ENCODE data around the gene EPHB1.
A peak's percentile ranks its signal among the peaks of the same experiment; 100 is the strongest.

Gene EPHB1

DNA sequence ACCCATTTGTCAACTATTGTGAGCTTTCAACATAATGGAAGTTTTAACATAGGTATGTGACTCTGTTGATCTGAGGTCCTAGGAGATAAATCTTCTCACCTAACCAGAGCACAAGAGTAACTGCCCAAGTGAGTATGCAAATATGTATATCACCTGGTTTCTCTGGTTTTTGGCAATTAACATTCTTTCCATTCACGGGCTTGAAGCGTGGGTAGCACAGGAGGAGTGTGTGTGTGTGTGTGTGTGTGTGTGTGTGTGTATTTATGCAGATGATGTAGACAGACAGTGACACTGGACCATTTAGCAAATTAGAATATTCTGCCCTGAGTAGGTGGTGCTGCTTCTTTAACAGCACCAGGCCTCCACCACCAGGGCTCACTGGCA, 15.0 kb downstream of the EPHB1 start:
- no peak for DNase-seq

DNA sequence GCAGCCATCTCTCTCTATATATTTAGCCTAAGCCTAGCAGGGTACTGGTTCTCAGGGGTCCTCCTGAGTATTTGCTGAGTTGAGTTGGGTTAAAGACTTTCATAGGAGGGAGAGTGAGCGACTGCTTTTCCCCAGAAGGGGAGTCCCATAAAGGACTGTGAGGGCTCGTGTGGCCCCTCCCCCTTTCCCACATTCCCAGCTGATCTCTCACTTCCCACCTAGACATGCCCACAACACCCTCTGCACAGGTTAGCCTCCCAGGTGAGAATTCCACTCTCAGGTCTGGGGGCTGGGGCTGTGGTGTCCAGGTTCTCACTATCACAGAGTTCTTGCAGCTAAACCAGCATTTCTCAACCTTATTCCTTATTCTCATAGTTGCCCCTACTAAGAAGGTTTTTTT, 15.8 kb downstream of the EPHB1 start:
- no peak for DNase-seq

DNA sequence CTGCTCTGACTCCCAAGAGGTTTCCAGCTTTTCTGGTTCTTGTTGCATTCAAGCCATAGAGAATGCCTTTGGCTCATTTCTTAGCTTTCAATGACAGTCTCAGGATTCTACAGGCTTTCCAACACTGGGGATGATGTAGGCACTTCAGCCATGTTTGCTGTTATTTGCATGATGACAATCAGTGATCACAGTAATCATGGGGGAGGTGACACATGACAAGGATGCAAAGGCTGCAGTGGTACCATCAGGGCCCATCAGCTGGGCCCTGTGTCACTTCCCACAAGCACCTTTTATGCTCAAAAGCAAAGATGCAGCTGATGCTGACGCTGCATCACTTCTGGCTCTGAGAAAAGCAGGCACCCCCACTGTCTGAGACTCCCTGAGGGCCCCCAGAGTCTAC, 18.6 kb downstream of the EPHB1 start:
- DNase-seq = no peak

DNA sequence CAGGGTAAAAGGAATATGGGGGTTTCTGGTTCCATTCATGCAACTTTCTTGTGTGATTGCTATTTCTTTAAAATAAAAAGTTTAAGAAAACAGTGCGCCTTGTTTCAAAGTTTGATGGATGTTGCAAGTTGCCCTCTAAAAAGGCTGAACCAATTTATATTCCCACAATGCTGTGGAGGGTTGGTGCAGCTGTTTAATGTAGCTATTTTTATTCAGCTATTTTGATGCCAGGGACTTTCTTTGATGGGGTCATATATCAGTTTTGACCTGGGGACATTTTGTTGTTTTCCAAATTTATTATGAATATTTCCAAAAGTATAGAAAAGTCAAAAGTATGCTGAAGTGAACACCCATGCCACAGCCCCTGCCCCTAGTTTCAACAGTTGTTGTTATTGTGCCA, 20.5 kb downstream of the EPHB1 start:
- DNase-seq = no peak

DNA sequence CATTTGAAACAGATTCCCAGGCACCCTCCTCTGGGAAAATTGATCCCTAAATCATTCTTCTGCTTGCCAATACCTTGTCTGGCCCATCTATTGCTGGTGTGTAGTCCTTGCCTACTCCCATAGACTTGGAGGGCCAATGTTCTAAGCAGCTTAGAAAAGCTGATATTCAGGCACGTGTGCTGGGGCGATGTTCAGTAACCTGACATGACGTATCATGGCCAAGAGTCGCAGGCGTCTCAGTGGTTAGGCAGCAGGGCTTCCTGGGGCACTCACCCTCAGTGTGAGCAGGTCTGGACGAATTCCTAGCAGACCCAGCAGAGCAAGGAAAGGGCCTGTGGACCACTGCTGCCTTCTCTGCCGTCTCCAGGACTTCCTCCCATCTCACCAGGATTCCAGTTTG, 21.6 kb downstream of the EPHB1 start:
- DNase-seq = no peak

DNA sequence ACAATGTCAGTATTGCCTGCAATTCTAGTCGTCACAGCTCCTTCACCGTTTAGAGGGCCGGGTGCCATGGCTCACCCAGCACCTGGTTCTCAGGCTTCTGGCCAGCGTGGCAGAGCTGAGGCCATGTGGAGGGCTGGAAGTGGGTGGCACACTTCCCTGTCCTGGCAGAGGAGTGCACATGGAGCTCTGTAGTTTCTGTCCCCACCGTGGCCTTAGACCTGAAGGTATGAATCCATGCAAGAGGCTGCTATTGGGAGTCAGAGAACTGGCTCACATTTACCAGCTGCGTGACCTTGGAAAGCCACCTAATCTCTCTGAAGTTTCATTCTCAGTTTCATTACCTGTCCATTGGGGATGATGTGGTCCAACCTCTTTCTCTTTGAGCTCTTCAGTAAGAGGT, 22.2 kb downstream of the EPHB1 start:
- DNase-seq = no peak

DNA sequence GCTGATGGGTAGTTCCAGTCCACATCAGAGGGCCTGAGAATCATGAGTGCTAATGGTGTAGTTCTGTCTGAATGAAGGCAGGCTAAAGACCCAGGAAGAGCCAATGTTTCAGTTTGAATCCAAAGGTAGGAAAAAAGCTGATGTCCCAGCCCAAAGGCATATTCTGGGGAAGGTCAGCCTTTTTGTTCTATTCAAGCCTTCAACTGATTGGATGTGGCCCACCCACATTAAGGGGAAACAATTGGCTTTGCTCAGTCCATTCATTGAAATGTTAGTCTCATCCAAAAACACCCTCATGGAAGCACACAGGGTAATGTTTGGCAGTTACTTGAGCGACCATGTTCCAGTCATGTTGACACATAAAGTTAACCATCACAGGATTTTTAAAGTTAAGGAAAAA, 25.9 kb downstream of the EPHB1 start:
- DNase-seq = no peak

DNA sequence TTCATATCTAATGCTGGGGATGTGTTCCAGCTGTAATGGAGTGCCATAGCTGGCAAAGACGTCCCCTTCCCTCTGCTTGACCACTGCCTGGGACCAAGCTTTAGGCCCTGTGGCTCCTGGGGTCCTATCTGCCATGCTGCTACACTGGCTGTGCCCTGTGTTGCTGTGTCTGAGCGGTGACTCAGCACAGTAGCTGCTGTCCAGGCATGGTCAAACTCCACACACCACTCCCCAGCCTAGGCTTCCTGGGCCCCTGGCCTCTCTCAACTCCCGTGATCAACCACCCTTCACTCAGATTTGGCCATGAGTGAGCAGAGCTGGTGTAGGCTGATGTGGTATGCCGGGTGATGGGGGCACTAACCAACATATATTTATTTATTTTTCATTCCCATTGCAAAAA, 27.0 kb downstream of the EPHB1 start:
- no peak for DNase-seq

DNA sequence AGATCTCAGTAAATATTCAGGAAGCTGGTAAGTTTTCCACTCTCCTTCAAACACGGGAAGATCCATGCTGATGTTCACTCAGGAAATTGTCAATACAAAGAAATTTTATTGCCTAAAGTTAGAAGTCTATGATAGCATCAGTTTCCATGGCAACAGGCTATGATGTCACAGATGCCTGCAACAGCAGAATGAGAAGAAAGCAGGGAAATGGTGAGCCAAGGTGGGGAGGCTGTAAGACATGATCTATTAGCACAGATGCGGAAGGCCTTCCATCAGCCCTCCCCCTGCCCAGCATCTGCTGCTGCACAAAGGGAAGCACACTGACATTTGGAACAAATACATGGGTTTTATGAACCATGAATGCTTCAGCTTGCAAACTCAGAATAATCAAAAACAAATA, 28.6 kb downstream of the EPHB1 start:
- no peak for DNase-seq

DNA sequence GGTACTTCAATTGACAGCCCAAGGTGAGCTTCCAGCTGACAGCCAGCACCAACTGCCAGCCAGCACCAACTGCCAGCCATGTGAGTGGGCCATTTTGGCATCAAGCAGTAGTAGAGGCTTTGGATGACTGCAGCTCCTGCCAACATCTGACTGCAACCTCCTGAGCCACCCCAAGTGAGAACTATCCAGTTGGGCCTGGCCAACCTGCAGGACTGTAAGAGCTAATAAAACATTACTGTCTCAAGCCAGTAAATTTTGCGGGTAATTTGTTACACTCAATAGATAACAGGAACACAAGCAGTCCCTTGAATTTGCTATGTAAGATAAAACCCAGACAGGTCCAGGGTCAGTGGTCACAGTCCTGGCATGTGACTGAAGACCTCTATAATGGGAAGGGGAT, 29.7 kb downstream of the EPHB1 start:
- no peak for DNase-seq

DNA sequence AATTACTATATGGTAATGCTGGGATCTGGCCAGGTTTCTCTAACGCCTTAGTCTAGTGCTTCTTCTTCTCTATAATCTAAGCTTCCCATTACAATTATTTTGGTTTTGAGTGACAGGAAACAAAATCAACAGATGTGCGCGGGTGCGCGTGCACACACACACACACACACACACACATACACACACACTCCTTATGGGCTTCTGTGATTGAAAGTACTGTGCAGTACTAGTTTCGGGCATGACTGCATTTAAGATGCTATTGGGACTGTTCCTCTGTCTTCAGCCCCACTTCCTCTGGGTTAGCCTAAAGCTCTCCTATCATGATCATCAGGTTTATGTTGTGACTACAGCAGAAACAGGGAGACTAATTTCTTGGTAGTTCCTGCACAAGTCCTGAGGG, 32.2 kb downstream of the EPHB1 start:
- DNase-seq = no peak

DNA sequence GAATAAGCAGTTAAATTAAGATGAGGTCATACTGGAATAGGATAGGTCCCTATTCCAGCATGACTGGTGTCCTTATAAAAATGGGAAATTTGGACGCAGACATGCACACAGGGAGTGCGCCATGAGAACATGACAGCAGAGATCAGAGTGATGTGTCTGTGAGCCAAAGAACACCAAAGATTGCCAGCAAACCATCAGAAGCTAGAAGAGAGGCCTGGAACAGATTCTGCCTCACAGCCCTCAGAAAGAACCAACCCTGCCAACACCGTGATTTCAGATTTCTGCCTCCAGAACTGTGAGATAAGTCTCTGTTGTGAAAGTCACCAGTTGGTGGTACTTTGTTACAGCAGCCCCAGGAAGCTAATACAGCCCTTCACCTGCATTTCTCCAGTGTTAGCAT, 34.7 kb downstream of the EPHB1 start:
- DNase-seq = no peak

DNA sequence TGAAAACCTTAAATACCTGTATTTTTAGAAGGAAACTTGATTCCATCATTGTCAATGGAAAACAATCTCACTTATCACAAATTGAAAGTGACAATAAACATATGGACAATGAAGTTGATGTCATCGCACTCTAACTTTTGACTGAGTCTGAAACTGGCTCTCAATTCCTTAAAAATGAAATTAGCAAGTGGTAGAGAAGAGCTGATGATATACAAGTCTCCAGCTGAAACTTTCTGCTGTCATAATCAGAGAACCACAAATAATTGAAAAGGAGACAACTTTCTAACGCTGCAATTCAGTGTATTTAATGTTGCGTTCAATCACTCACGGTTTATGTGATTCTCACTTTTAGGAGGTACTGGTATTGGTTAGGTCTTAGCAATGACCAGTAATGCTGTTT, 37.5 kb downstream of the EPHB1 start:
- no peak for DNase-seq

DNA sequence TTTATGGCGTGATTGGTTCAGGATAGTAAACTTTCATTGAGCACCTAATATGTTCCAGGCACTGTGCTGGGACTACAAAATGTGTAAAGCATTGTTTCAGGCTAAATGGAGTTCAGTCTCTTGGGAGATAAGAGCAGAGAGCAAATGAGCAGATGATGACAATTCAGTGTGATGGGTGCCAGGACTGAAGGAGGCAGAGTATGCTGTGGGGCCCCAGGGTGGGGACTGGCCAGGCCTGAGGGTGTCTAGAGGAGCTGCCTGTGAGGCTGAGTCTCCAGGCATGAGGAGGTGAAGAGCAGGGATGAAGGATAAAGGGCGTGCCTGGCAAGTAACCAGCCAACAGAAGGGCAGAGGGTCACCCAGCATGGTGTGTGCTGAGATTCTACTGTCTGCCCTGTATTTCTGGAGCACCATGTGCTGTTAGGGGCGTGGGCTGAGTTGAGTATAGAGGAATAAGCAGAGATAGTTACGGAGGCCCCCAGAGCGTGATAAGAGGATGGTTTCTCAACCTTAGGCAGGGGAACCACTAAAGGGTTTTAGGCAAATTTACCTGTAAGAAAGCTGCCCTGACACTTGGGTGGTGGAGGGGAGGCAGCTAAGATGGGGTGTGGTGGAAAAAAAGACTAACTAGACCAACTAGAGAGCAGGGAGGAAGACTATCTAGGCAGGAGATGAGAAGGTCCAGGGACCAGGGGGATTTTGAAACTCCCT, 38.5 kb downstream of the EPHB1 start:
- no peak for DNase-seq

DNA sequence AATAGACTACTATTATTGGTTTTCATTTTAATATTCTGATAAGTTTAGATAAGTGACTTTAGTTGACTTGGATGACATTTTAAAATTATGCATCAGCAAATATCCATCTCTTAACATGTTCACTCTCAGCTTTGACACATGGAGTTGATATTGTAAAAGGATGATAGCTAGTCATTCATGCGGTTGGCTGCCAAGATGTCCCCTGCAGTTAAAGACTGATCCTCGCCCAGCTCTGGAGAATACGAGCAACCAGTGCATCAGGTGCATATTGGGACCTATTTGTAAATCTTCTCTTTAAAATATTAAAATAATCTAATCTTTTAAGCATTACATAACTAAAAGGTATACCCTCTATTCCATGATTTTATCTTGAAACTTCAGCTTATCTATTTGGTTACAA, 41.9 kb downstream of the EPHB1 start:
- no peak for DNase-seq

DNA sequence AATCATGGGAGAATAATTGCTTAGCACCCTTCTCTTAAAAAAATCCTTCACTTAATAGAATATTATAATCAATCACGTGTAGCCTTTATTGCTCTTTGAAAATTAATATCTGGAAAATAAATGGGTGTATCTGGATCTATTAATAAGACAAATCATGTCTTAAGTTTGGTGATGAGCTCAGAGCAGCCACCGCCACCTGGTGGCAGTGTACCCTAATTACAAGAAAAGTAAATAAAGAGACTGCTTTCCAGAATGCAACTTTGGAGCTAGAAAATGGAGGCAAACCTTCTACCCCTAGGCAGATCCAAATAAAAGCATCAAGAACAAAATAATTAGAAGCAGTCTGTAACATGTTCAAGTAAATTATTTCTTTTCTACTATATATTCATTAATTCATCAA, 43.5 kb downstream of the EPHB1 start:
- no peak for DNase-seq

DNA sequence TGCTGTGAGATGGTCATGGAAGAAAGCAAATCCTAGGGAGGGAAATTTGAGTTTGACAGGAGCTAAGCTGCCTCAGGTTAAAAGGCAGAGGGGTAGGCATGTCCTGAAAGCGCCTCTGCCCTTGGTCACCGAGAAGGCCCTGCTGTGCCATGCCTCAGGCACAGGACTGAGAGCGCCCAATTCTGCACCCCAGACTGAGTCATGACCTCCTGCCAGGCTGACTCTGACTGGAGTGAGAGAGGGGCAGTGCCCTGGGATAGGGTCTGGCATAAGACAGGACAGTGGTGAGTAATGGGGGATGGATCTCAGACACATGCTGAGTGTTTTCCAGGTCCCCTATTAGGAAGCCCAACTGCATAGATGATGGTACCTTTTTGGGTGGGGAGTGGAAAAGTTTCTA, 44.4 kb downstream of the EPHB1 start:
- no peak for DNase-seq

DNA sequence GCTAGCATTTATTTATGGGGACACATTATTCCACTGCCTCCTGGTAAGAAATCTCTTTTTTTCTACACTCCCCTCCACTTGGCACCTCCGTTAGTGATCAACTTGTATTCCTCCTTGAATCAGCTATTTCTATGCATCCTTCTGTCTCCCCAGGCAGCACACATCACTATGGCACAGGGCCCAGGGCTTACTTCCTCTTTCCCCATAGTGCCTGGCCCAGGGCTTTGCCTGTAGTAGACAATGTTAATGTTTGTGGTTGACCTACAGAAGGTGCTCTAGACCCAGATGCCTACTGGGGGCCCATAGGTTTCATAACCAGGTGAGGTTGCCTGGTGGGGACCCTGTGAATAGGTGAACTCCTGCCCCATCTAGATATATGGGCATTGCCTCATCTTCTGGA, 44.9 kb downstream of the EPHB1 start:
- DNase-seq = no peak

DNA sequence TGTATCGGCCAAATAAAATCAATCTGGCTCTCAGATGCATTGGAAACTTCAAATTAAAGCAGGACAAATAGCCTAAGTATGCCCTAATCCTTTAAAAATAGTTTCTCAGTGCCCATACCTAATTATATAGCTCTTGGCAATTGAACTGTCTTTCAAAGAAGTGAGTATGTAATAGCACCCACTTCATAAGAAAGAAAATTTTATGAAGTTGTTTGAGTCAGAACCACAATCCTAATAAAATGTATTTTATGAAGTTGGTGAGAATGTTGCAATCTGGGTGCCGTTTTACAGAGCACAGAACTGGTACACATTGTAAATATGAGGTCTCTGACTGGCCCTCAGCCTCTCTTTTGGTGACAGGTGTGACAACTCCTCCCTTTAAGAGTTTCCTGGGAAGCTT, 45.4 kb downstream of the EPHB1 start:
- DNase-seq = no peak

DNA sequence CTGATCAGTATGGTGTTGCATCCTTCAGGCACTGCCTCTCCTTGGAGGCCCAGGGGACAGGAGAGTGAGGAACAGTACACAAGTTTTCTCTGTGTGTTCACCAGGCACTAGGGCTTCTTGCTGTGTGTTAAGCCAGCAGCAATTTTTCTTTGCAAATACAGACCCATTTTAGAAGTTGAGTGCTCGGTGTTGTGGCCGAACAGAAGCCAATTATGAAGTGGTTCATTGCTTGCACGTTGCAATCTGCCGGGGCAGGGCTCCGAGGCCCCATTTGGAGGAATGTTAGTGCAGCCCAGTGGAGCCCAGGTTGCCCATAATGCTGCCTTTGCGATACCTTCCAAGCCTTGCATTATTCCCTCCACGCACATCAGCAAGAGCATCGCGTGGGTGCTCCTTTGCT, 51.0 kb downstream of the EPHB1 start:
- DNase-seq = no peak

DNA sequence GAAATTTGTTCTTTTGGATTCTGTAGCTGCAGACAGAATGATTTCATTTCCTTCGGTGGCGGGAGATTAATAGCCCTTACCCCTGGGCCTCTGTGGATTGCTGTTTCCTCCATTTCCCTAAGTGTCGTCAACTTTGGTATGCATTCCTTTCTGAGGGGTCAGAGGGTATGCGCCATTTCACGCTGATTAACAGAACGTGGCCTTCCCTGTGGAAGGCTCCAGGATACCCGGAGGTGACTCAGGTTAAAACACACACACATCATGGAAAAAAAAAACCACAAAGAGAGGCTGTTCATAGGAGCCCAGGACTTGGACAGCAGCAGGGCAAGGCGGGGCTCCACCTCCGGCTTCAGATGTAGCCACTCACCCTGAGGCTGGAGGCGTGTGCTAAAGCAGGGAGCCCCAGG, 51.9 kb downstream of the EPHB1 start:
- peak; percentile 95 for DNase-seq

DNA sequence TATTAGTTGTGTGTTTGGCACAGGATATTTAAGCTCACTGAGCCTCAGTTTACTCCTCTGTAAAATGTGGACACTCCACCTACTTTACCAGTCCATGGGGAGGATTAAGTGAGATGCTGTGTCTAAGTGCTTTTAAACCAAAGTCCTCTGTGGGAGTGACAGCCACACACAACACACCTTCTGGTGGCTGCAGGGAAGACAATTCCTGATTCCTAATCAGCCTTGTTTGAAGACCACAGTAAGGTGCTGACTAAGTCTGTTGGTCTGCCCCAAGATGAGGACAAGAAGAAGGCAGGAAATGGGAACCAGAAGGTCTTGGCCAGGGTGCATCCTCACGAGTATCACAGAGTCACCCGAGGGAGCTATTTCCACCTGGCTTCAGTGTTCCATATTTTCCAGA, 52.3 kb downstream of the EPHB1 start:
- no peak for DNase-seq

DNA sequence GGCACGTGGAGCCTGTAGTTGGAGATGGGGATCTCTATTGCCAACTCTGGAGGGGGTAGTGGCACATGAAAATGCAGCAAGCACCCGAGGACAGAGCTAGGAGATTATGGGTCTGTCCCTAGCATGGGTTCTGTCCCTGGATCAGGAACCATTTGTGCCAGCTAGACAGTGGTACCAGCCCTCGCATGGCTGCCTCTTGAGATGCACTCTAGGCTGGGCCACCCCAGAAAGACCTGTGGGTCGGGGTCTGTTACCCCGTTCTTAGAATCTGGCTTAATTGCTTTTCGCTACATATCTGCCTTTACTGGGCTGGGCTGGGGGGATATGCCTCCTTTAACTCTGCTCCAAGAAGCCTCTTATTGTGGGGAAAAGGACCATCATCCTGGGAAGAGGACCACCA, 54.5 kb downstream of the EPHB1 start:
- DNase-seq = no peak

DNA sequence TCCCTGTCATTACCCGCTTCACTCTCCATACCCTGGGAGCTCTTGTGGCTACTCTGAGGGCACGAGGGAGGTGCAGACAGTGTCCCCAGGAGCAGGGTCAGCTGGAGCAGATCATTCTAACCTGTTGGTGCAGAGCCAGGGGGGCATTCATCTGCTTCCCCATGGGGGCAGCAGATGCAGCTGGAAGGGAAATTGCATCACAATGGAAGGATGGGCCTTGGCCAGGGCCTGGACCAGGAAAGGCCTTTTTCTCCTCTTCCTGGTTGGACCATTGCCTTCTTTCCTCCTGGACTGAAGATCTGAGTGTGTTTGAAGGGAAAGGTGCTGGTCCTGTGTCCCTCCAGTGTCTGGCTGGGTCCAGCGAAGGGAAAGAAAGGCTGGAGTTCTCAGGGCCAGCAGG, 55.7 kb downstream of the EPHB1 start:
- DNase-seq = no peak

DNA sequence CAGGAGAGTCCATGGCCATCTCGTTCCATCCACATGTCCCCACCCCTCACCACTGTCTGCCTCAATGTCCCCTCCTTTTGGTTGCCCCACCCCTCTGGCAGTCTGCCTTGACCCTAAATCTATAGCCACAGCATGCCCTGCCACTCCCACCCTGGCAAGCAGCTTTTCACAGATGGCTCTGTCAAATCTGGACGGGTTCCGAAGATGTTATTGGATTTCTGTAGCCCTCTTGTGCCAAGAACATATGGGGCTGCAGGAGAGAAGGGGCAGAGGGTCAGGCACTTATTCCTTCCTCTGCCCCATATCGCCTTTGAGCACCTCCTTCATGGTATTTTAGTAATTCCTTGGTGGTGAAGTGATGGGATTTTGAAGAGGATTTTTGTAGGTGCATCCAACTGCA, 57.1 kb downstream of the EPHB1 start:
- DNase-seq = no peak

DNA sequence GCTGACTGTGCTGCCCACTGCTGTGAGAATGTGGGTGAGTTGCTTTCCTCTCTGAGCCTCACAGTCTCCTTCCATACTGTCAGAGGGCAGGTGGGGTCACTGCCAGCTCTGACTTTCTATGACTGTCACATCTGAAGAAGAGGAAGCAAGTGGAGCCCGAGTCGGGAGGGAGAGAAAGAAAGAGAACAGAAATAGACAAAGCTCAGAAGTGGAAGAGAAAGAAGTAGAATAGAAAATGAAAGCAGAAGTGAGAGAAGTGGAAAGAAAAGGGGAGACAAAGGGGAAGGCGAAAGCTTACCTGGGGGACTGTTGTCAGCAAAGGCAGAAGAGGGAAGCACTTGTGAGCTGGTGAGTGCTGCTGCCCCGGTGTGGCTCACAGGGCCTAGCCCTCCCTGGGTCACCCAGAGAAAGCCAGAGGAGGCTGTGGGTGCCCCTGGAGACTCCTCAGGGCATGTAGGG, 57.9 kb downstream of the EPHB1 start:
- DNase-seq = no peak

Data from EL (cell line).